A673 (cell line): Measurements from ENCODE around the gene TFF1. TPM values are rescaled to one million over a fixed set of nuclear protein-coding genes. Genes with fewer than 3 reads are reported as not detected.

Source experiments
- BruUV-seq: library from RNA; stranded (reverse); fragments of 400-500 nt; replicated peaks from 2 replicates; lab custom pipeline; 2021; lab: Mats Ljungman, UMichigan
- CTCF ChIA-PET: fragments of 300-600 bp; sonication (Branson Sonifier 250); formaldehyde crosslinking; loops from one replicate; lab custom pipeline; 2022; ENCODE audit warnings: antibody characterized with exemption; lab: Charles Lee
- POLR2A ChIA-PET: fragments of 300-600 bp; sonication (Branson Sonifier 250); formaldehyde crosslinking; loops from one replicate; lab custom pipeline; 2022; ENCODE audit warnings: antibody characterized with exemption; ENCODE audit not compliant: low non-redundant PET; lab: Charles Lee
- DNase-seq: peaks from one replicate; pipeline ENCODE4 v3.0.0-alpha.2; 2015; ENCODE audit warnings: low spot score
- H3K27ac ChIP-seq: fragments of 200-600 bp; sonication (generic); 2 replicates; pipeline ENCODE4 v1.5.1; 2016; ENCODE audit warnings: mixed run types, low read depth, mild to moderate bottlenecking, mixed read lengths, antibody characterized with exemption, low read length; ENCODE audit not compliant: poor library complexity, severe bottlenecking
- H3K27me3 ChIP-seq: fragments of 200-600 bp; sonication (generic); replicated peaks from 2 replicates; pipeline ENCODE4 v1.6.1; 2017; ENCODE audit warnings: mixed run types, low read depth, mild to moderate bottlenecking, mixed read lengths, antibody characterized with exemption, low read length; ENCODE audit not compliant: insufficient read depth, poor library complexity
- H3K36me3 ChIP-seq: fragments of 200-600 bp; sonication (generic); 2 replicates; pipeline ENCODE4 v1.6.1; 2016; ENCODE audit warnings: mixed run types, mild to moderate bottlenecking, mixed read lengths, antibody characterized with exemption, low read length; ENCODE audit not compliant: insufficient read depth, poor library complexity, severe bottlenecking
- H3K4me1 ChIP-seq: fragments of 200-600 bp; sonication (generic); 2 replicates; pipeline ENCODE4 v1.6.1; 2017; ENCODE audit warnings: mixed run types, mild to moderate bottlenecking, mixed read lengths, antibody characterized with exemption, low read length; ENCODE audit not compliant: insufficient read depth, poor library complexity, severe bottlenecking
- H3K4me3 ChIP-seq: fragments of 200-600 bp; sonication (generic); 2 replicates; pipeline ENCODE4 v1.5.1; 2016; ENCODE audit warnings: low read depth, mixed run types, mild to moderate bottlenecking, mixed read lengths, low read length; ENCODE audit not compliant: poor library complexity, severe bottlenecking
- H3K9me3 ChIP-seq: fragments of 200-600 bp; sonication (generic); 2 replicates; pipeline ENCODE4 v1.6.1; 2016; ENCODE audit warnings: mixed run types, low read depth, mild to moderate bottlenecking, mixed read lengths, antibody characterized with exemption, low read length; ENCODE audit not compliant: poor library complexity, severe bottlenecking
- CTCF ChIP-seq: fragments of 300-800, 200-600 bp; sonication (generic); conservative IDR thresholded peaks from 2 replicates; pipeline ENCODE4 v1.5.1; 2017; ENCODE audit warnings: low read depth, mild to moderate bottlenecking, antibody characterized with exemption, low read length, moderate library complexity, mixed read lengths
- EZH2 ChIP-seq: fragments of 200-600 bp; sonication (generic); IDR thresholded peaks from 2 replicates; pipeline ENCODE4 v1.6.1; 2017; ENCODE audit warnings: borderline replicate concordance, low read depth, mild to moderate bottlenecking, mixed read lengths, antibody characterized with exemption, low read length; ENCODE audit not compliant: poor library complexity, severe bottlenecking
- intact Hi-C: fragments of 100-400 bp; cut with micrococcal nuclease; formaldehyde crosslinking; loops from one replicate; pipeline ENCODE4 v1.10.0; 2022; ENCODE audit not compliant: unreplicated experiment
- total RNA-seq: library from RNA; stranded (reverse); gene quantifications from 2 replicates; pipeline ENCODE4 v1.2.3, GENCODE V29; 2021

Gene TFF1
- total RNA-seq, 1 experiment from 2014 or later: not detected

GRCh38 chr21:42364304-42364865 lies 1.9 kb downstream of the TFF1 start:
- no TSS peak for BruUV-seq
- intact Hi-C loops: no loop called here
- no peak overlapping the region for H3K27ac ChIP-seq

GRCh38 chr21:42363312-42363711 lies 3.0 kb downstream of the TFF1 start:
- POLR2A ChIA-PET: no interaction called here

More at GRCh38 chr21:42364304-42364865, 1.9 kb downstream of the TFF1 start:
- no peak for TF ChIP-seq CTCF
- no peak for TF ChIP-seq EZH2
- H3K27me3 ChIP-seq: no peaks in the 10 kb centered on the region
- ChIA-PET POLR2A (no interaction called here), CTCF (no interaction called here)
- peaks cover 3% of the 10 kb centered on the region for H3K4me1 ChIP-seq
- H3K4me3 ChIP-seq: no peak overlapping the region
- no peak for DNase-seq
- peaks cover 5% of the 10 kb centered on the region for H3K9me3 ChIP-seq
- no peaks in the 10 kb centered on the region for H3K36me3 ChIP-seq

GRCh38 chr21:42362700-42363099 lies 3.6 kb downstream of the TFF1 start:
- H3K27me3 ChIP-seq: no peaks in the 10 kb centered on the region
- H3K36me3 ChIP-seq: no peaks in the 10 kb centered on the region
- no peak overlapping the region for H3K27ac ChIP-seq
- H3K9me3 ChIP-seq: peaks cover 5% of the 10 kb centered on the region
- no peak for DNase-seq
- H3K4me1 ChIP-seq: no peaks in the 10 kb centered on the region
- no peak overlapping the region for H3K4me3 ChIP-seq
- ChIA-PET CTCF (no interaction called here), POLR2A (no interaction called here)
- TF ChIP-seq EZH2 (no peak), CTCF (no peak)
- BruUV-seq: no TSS peak
- intact Hi-C loops: no loop called here

More at GRCh38 chr21:42363312-42363711, 3.0 kb downstream of the TFF1 start:
- peaks cover 5% of the 10 kb centered on the region for H3K9me3 ChIP-seq
- no peak for DNase-seq
- no peak overlapping the region for H3K4me3 ChIP-seq
- H3K27ac ChIP-seq: no peak overlapping the region
- intact Hi-C loops: no loop called here
- CTCF ChIA-PET: no interaction called here
- H3K4me1 ChIP-seq: peaks cover 3% of the 10 kb centered on the region
- H3K27me3 ChIP-seq: no peaks in the 10 kb centered on the region
- no peaks in the 10 kb centered on the region for H3K36me3 ChIP-seq
- BruUV-seq: no TSS peak
- no peak for TF ChIP-seq EZH2
- TF ChIP-seq CTCF: no peak
